Skeletal muscle tissue (tissue), 4 donors: ENCODE results near the gene ASGR1. TPM values are rescaled to one million over a fixed set of nuclear protein-coding genes. Genes with fewer than 3 reads are reported as not detected.

ENCODE experiments used
- H3K27ac ChIP-seq: one replicate; pipeline ENCODE4 v1.7.0; 2013; ENCODE audit warnings: mild to moderate bottlenecking, low read depth, low read length, inconsistent platforms
- H3K27me3 ChIP-seq, 3 donors: one replicate each; pipeline ENCODE4 v1.7.0; 2013; ENCODE audit warnings: low read length in 3 of 3; ENCODE audit not compliant: control insufficient read depth in 3 of 3, insufficient read depth in 3 of 3
- H3K36me3 ChIP-seq, 3 donors: one replicate each; pipeline ENCODE4 v1.7.0; 2013; ENCODE audit warnings: low read length in 3 of 3; ENCODE audit not compliant: control insufficient read depth in 3 of 3, insufficient read depth in 3 of 3
- H3K4me1 ChIP-seq, 3 donors: one replicate each; pipeline ENCODE4 v1.7.0; 2013; ENCODE audit warnings: low read length in 3 of 3, mild to moderate bottlenecking in 3 of 3; ENCODE audit not compliant: control insufficient read depth in 3 of 3, insufficient read depth in 3 of 3
- H3K4me3 ChIP-seq, 3 donors: one replicate each; pipeline ENCODE4 v1.7.0; 2013; ENCODE audit warnings: low read length in 3 of 3
- H3K9ac ChIP-seq, 3 donors: one replicate each; pipeline ENCODE4 v1.7.0; 2013; ENCODE audit warnings: low read length in 3 of 3, mild to moderate bottlenecking in 3 of 3, moderate library complexity in 2 of 3, low read depth in 1 of 3
- H3K9me3 ChIP-seq, 3 donors: one replicate each; pipeline ENCODE4 v1.7.0; 2013; ENCODE audit warnings: low read length in 3 of 3; ENCODE audit not compliant: control insufficient read depth in 3 of 3
- total RNA-seq: library from RNA; depleted of rRNA; stranded (reverse); fragments of >200 nt; gene quantifications from one replicate; pipeline ENCODE4 v1.2.3, GENCODE V29; 2014
- donor health status: Osteomylitis.

The ASGR1 gene
- total RNA-seq, 1 donor from 2014 or later = 1.0 TPM

GRCh38 chr17:7216242-7217112 is 37.3 kb upstream of the ASGR1 start:
- H3K27ac ChIP-seq = peak overlapping the region; percentile 26
- peaks cover 0 to 11% (median 4%) of the 10 kb centered on the region in 3 donors for H3K27me3 ChIP-seq
- H3K36me3 ChIP-seq = peaks cover 6 to 12% (median 8%) of the 10 kb centered on the region in 3 donors
- peak overlapping the region in 2 of 3 donors; percentile 22 to 38 for H3K4me3 ChIP-seq
- H3K4me1 ChIP-seq = peaks cover 61 to 67% (median 63%) of the 10 kb centered on the region in 3 donors
- H3K9me3 ChIP-seq = no peaks in the 10 kb centered on the region
- H3K9ac ChIP-seq = peak overlapping the region; percentile 40 to 61 (median 41)

GRCh38 chr17:7215652-7216180 is 36.5 kb upstream of the ASGR1 start:
- Histone ChIP-seq H3K36me3 (peaks cover 0 to 5% (median under 1%) of the 10 kb centered on the region in 3 donors), H3K27ac (no peak overlapping the region), H3K4me1 (peaks cover 54 to 59% (median 55%) of the 10 kb centered on the region in 3 donors), H3K9me3 (no peaks in the 10 kb centered on the region), H3K9ac (peak overlapping the region in 1 of 3 donors; percentile 1), H3K4me3 (peak overlapping the region in 2 of 3 donors; percentile 24 to 70), H3K27me3 (peaks cover 0 to 11% (median 6%) of the 10 kb centered on the region in 3 donors)

GRCh38 chr17:7215136-7215638 is 36.0 kb upstream of the ASGR1 start:
- peaks cover 0 to 11% (median 6%) of the 10 kb centered on the region in 3 donors for H3K27me3 ChIP-seq
- no peaks in the 10 kb centered on the region for H3K36me3 ChIP-seq
- peak overlapping the region; percentile 62 for H3K27ac ChIP-seq
- H3K4me1 ChIP-seq = peaks cover 49 to 54% (median 50%) of the 10 kb centered on the region in 3 donors
- peak overlapping the region in 2 of 3 donors; percentile 70 to 74 for H3K4me3 ChIP-seq
- H3K9ac ChIP-seq = no peak overlapping the region
- no peaks in the 10 kb centered on the region for H3K9me3 ChIP-seq

GRCh38 chr17:7214300-7215135 is 35.3 kb upstream of the ASGR1 start:
- Histone ChIP-seq H3K27ac (peak overlapping the region; percentile 62), H3K9ac (peak overlapping the region; percentile 22 to 62 (median 45)), H3K9me3 (no peaks in the 10 kb centered on the region), H3K36me3 (no peaks in the 10 kb centered on the region), H3K4me1 (peaks cover 46 to 53% (median 48%) of the 10 kb centered on the region in 3 donors), H3K4me3 (peak overlapping the region; percentile 70 to 75 (median 74)), H3K27me3 (peaks cover 0 to 11% (median 6%) of the 10 kb centered on the region in 3 donors)

GRCh38 chr17:7213895-7214299 is 34.7 kb upstream of the ASGR1 start:
- H3K27ac ChIP-seq = peak overlapping the region; percentile 62
- no peaks in the 10 kb centered on the region for H3K36me3 ChIP-seq
- H3K9me3 ChIP-seq = no peaks in the 10 kb centered on the region
- H3K9ac ChIP-seq = peak overlapping the region in 1 of 3 donors; percentile 50
- peaks cover 40 to 47% (median 41%) of the 10 kb centered on the region in 3 donors for H3K4me1 ChIP-seq
- H3K27me3 ChIP-seq = peaks cover 0 to 11% (median 6%) of the 10 kb centered on the region in 3 donors
- H3K4me3 ChIP-seq = peak overlapping the region; percentile 70 to 75 (median 74)

GRCh38 chr17:7211491-7212273 is 32.5 kb upstream of the ASGR1 start:
- Histone ChIP-seq H3K27ac (no peak overlapping the region), H3K9me3 (no peaks in the 10 kb centered on the region), H3K27me3 (peaks cover 0 to 11% (median 6%) of the 10 kb centered on the region in 3 donors), H3K36me3 (no peaks in the 10 kb centered on the region), H3K9ac (no peak overlapping the region), H3K4me3 (no peak overlapping the region), H3K4me1 (peaks cover 27 to 33% (median 29%) of the 10 kb centered on the region in 3 donors)

GRCh38 chr17:7208754-7209460 is 29.7 kb upstream of the ASGR1 start:
- peaks cover 7 to 12% (median 9%) of the 10 kb centered on the region in 3 donors for H3K4me1 ChIP-seq
- H3K9me3 ChIP-seq = no peaks in the 10 kb centered on the region
- peaks cover 0 to 9% (median 6%) of the 10 kb centered on the region in 3 donors for H3K27me3 ChIP-seq
- H3K36me3 ChIP-seq = no peaks in the 10 kb centered on the region
- no peak overlapping the region for H3K4me3 ChIP-seq
- H3K9ac ChIP-seq = no peak overlapping the region
- no peak overlapping the region for H3K27ac ChIP-seq

- no peak overlapping the region for H3K27ac ChIP-seq
- no peak overlapping the region for H3K4me3 ChIP-seq
- H3K4me1 ChIP-seq = peaks cover 4 to 8% (median 5%) of the 10 kb centered on the region in 3 donors
- no peaks in the 10 kb centered on the region for H3K9me3 ChIP-seq
- H3K9ac ChIP-seq = no peak overlapping the region
- H3K27me3 ChIP-seq = peaks cover 0 to 6% (median 5%) of the 10 kb centered on the region in 3 donors
- H3K36me3 ChIP-seq = peaks cover under 1 to 5% (median 4%) of the 10 kb centered on the region in 3 donors
Observed at GRCh38 chr17:7208027-7208571, 28.9 kb upstream of the ASGR1 start.
